K562 (cell line): ENCODE results near the gene KLHDC7B. TPM values are rescaled to one million over a fixed set of nuclear protein-coding genes. Genes with fewer than 3 reads are reported as not detected.

Experiments used
- ATAC-seq: fragments of 200-7000 bp; cut with Tn5 transposase; 3 replicates; pipeline ENCODE4 v1.9.1; 2020; ENCODE audit warnings: moderate library complexity
- BruUV-seq: library from RNA; stranded (reverse); fragments of 400-500 nt; replicated peaks from 2 replicates; lab custom pipeline; 2021; lab: Mats Ljungman, UMichigan
- CTCF ChIA-PET: fragments of 300-600 bp; formaldehyde crosslinking; extraction: SDS; loops from one replicate; lab custom pipeline; 2021; ENCODE audit warnings: low intra/inter-chr PET ratio; lab: Yijun Ruan, JAX
- POLR2A ChIA-PET: fragments of 300-600, 350-650 bp; sonication (Branson Sonifier 250); formaldehyde crosslinking; extraction: SDS; loops from one replicate; lab custom pipeline; 2021; ENCODE audit warnings: antibody characterized with exemption, inconsistent platforms; lab: Yijun Ruan, JAX
- DNase-seq, 4 experiments: peaks; one replicate each; pipeline versions ENCODE4 v3.0.0 to v3.0.0-alpha.2; 2011 to 2018; ENCODE audit warnings: low spot score in 3 of 4, mixed read lengths in 3 of 4; ENCODE audit errors: extremely low read depth in 1 of 4
- FAIRE-seq: peaks from 2 replicates; lab custom pipeline; 2011; peaks lifted over from hg19 to GRCh38; lab: Jason Lieb, UNC
- H2AFZ ChIP-seq: 2 replicates; pipeline ENCODE4 v1.6.0; 2011; ENCODE audit warnings: low read depth, low read length, control low read depth, inconsistent platforms
- H3K27ac ChIP-seq: fragments of 200-600 bp; 3 replicates; pipeline ENCODE4 v1.8.0; 2011; ENCODE audit warnings: low read depth, mild to moderate bottlenecking, control low read depth, inconsistent platforms, low read length, moderate library complexity, mixed read lengths; ENCODE audit errors: extremely low read depth
- H3K27me3 ChIP-seq, 2 experiments: fragments of 300-600 bp in 1 of 2; 2 replicates in 1 of 2; 3 replicates in 1 of 2; pipeline versions ENCODE4 v1.6.0 to v1.8.0; 2011; ENCODE audit warnings: inconsistent platforms in 2 of 2, low read length in 2 of 2, mild to moderate bottlenecking in 1 of 2, mixed read lengths in 1 of 2, moderate library complexity in 1 of 2; ENCODE audit not compliant: control insufficient read depth in 2 of 2, insufficient read depth in 2 of 2
- H3K36me3 ChIP-seq: fragments of 300-600 bp; 3 replicates; pipeline ENCODE4 v1.8.0; 2011; ENCODE audit warnings: mild to moderate bottlenecking, low read length, inconsistent platforms; ENCODE audit not compliant: control insufficient read depth, insufficient read depth
- H3K4me1 ChIP-seq, 2 experiments: fragments of 200-600 bp in 1 of 2; replicated peaks in 1 of 2; 2 replicates in 1 of 2; 3 replicates in 1 of 2; pipeline versions ENCODE4 v1.5.1 to v1.8.0; 2011; ENCODE audit warnings: inconsistent platforms in 2 of 2, low read length in 2 of 2, mild to moderate bottlenecking in 1 of 2, mixed read lengths in 1 of 2, moderate library complexity in 1 of 2; ENCODE audit not compliant: control insufficient read depth in 2 of 2, insufficient read depth in 2 of 2
- H3K4me2 ChIP-seq: 2 replicates; pipeline ENCODE4 v1.6.1; 2011; ENCODE audit warnings: low read length, control low read depth, inconsistent platforms, mixed read lengths; ENCODE audit not compliant: insufficient read depth
- H3K4me3 ChIP-seq: fragments of 200-600 bp; sonication (generic), shearing (Covaris generic); 2 replicates; pipeline ENCODE4 v1.5.1; 2016; ENCODE audit warnings: control low read depth, inconsistent platforms
- H3K79me2 ChIP-seq: fragments of 200-600 bp; 3 replicates; pipeline ENCODE4 v1.8.0; 2011; ENCODE audit warnings: low read length, inconsistent platforms; ENCODE audit not compliant: control insufficient read depth, insufficient read depth
- H3K9ac ChIP-seq, 2 experiments: 2 replicates each; pipeline versions ENCODE4 v1.6.0 to v1.6.1; 2011; ENCODE audit warnings: low read depth in 2 of 2, low read length in 2 of 2, control low read depth in 1 of 2, inconsistent platforms in 1 of 2, mild to moderate bottlenecking in 1 of 2, mixed read lengths in 1 of 2; ENCODE audit not compliant: insufficient read depth in 1 of 2
- H3K9me1 ChIP-seq: one replicate; pipeline ENCODE4 v1.6.0; 2011; ENCODE audit warnings: inconsistent platforms, mild to moderate bottlenecking, low read length, moderate library complexity; ENCODE audit not compliant: control insufficient read depth, insufficient read depth
- H3K9me3 ChIP-seq: replicated peaks from 2 replicates; pipeline ENCODE4 v1.5.1; 2011; ENCODE audit warnings: low read depth, low read length, inconsistent platforms; ENCODE audit not compliant: control insufficient read depth, insufficient read depth
- H4K20me1 ChIP-seq: replicated peaks from 2 replicates; pipeline ENCODE4 v1.6.1; 2011; ENCODE audit warnings: low read length, inconsistent platforms, mixed read lengths; ENCODE audit not compliant: control insufficient read depth, insufficient read depth
- TAL1 ChIP-seq: fragments of 450-650 bp; IDR thresholded peaks from 2 replicates; pipeline ENCODE4 v1.6.1; 2016; ENCODE audit warnings: mild to moderate bottlenecking
- TCF15 ChIP-seq: fragments of 250-450 bp; sonication (Bioruptor Pico); IDR thresholded peaks from 2 replicates; pipeline ENCODE4 v1.8.0; 2022; ENCODE audit warnings: moderate library complexity, mild to moderate bottlenecking, inconsistent platforms
- TOE1 ChIP-seq, 2 experiments: fragments of 450-650 bp in 1 of 2; sonication (generic) in 1 of 2; formaldehyde crosslinking in 1 of 2; IDR thresholded peaks; 2 replicates each; pipeline versions ENCODE4 v1.7.1 to v1.8.0; 2016 to 2022; ENCODE audit warnings: borderline replicate concordance in 2 of 2, mild to moderate bottlenecking in 2 of 2, antibody characterized with exemption in 1 of 2, inconsistent platforms in 1 of 2, low read depth in 1 of 2, missing genetic modification reagents in 1 of 2, moderate library complexity in 1 of 2
- TSC22D4 ChIP-seq: fragments of 450-650 bp; IDR thresholded peaks from 2 replicates; pipeline ENCODE4 v1.6.1; 2016; ENCODE audit warnings: missing genetic modification characterization, missing biosample characterization, control low read depth
- VEZF1 ChIP-seq: fragments of 200-800 bp; sonication (Bioruptor generic); IDR thresholded peaks from 2 replicates; pipeline ENCODE4 v1.6.1; 2017; ENCODE audit warnings: missing genetic modification characterization, missing compliant biosample characterization
- WGBS: fragments of 100-300 bp; shearing (Covaris generic); methylation state at CpG from one replicate; pipeline ENCODE4 v1.1.6; 2016; ENCODE audit warnings: low coverage, mixed read lengths; ENCODE audit not compliant: insufficient coverage; ENCODE audit errors: missing lambda C conversion rate; 5-methylcytosine and 5-hydroxymethylcytosine counted together
- in situ Hi-C: fragments of 300-500 bp; cut with MboI; formaldehyde crosslinking; loops from 4 replicates; pipeline ENCODE4 v1.15.0; 2018; ENCODE audit warnings: inconsistent platforms, mixed read lengths
- intact Hi-C: fragments of 100-400 bp; cut with micrococcal nuclease; formaldehyde crosslinking; loops from 2 replicates; pipeline ENCODE4 v1.14.2; 2022
- polyA plus RNA-seq, 8 experiments: library from polyadenylated mRNA; depleted of rRNA in 4 of 8; stranded (reverse) in 5 of 8; unstranded in 3 of 8; fragments of >200 nt; fragmentation: Nextera tagmentation in 2 of 8; fragmentation: Illumina TruSeq in 1 of 8; extraction: Ambion mirVana in 2 of 8; extraction: Trizol in 1 of 8; gene quantifications; 2 replicates each; pipeline versions ENCODE4 v1.2.1 to v1.2.3, GENCODE V29; 2011 to 2014; ENCODE audit warnings: inconsistent platforms in 1 of 8, missing spikeins in 1 of 8
- total RNA-seq, 7 experiments: library from RNA; depleted of rRNA in 6 of 7; stranded (reverse); fragments of >200 nt in 6 of 7; fragmentation: Illumina TruSeq in 2 of 7; extraction: Trizol in 2 of 7; gene quantifications; 2 replicates each; pipeline versions ENCODE4 v1.2.1 to v1.2.3, GENCODE V29; 2011 to 2021; ENCODE audit warnings: low replicate concordance in 1 of 7

The KLHDC7B gene
- total and polyA plus RNA-seq, 9 of the 15 experiments (the other 6 are each of a cell fraction or from before 2014, with no cell fraction given), result 0.04 to 0.22 (median 0.05) TPM; not detected in 4

- ChIA-PET CTCF (no interaction called here), POLR2A (interaction anchor here (0.6 to 1.6 kb wide), 2 partner anchors 9 to 104 kb away, joined by 3 to 4 read pairs; no protein-coding TSS in a partner anchor)
- no peak for ATAC-seq
- no peaks in the 10 kb centered on the region for H3K9me3 ChIP-seq
- BruUV-seq, result no TSS peak
- no peaks in the 10 kb centered on the region; the same call in 2 of the 3 replicates for H3K36me3 ChIP-seq
- H3K9ac ChIP-seq, result no peak overlapping the region
- H3K4me2 ChIP-seq, result no peak overlapping the region
- H3K27ac ChIP-seq, result no peak overlapping the region
- in situ Hi-C loops (no loop called here), intact Hi-C loops (no loop called here)
- H3K4me1 ChIP-seq, result peaks cover 15 to 20% of the 10 kb centered on the region in 2 experiments; a peak in 4 of 5 replicates
- no peak for TF ChIP-seq TOE1 (IDR thresholded peaks at IDR 0.05; ENCODE audit: borderline replicate concordance)
- no peak for TF ChIP-seq TOE1 (CRISPR knock-in tag; IDR thresholded peaks at IDR 0.05; ENCODE audit: borderline replicate concordance, low read depth)
- no peak for TF ChIP-seq TAL1
- TF ChIP-seq VEZF1 (CRISPR knock-in tag), result no peak
- no peak for TF ChIP-seq TCF15 (CRISPR knock-in tag)
- no peak for TF ChIP-seq TSC22D4 (tag)
- no peak overlapping the region for H2AFZ ChIP-seq
- no peak for FAIRE-seq
- H3K9me1 ChIP-seq, result no peaks in the 10 kb centered on the region
- no peak overlapping the region for H3K4me3 ChIP-seq
- WGBS, result 86% methylated on average over 19 of the region's 23 CpGs
- H3K79me2 ChIP-seq, result peaks cover 6% of the 10 kb centered on the region; the same call in 2 of the 3 replicates
- no peak for DNase-seq
- H4K20me1 ChIP-seq, result no peaks in the 10 kb centered on the region
- H3K27me3 ChIP-seq, result no peaks in the 10 kb centered on the region
Observed at GRCh38 chr22:50584106-50585096, 38.7 kb downstream of the KLHDC7B start.
